Stimulated activated CD8-positive, alpha-beta memory T cell treated with anti-CD3 and anti-CD28 coated beads, Interleukin-7, amount 100 ng/mL, for 48 hours (primary cell): ENCODE data around the gene NEK1.
"Not testable (repeated sequence)": the region's sequence is repeated elsewhere in the genome, so short reads cannot be mapped to it uniquely, and the experiment has no call there.

Experiments used
- DNase-seq, 2 donors: peaks; one replicate each; pipeline ENCODE4 v3.0.0-alpha.2; 2020; ENCODE audit warnings: low read depth in 1 of 2; ENCODE audit errors: extremely low read depth in 1 of 2

NEK1 gene

DNA sequence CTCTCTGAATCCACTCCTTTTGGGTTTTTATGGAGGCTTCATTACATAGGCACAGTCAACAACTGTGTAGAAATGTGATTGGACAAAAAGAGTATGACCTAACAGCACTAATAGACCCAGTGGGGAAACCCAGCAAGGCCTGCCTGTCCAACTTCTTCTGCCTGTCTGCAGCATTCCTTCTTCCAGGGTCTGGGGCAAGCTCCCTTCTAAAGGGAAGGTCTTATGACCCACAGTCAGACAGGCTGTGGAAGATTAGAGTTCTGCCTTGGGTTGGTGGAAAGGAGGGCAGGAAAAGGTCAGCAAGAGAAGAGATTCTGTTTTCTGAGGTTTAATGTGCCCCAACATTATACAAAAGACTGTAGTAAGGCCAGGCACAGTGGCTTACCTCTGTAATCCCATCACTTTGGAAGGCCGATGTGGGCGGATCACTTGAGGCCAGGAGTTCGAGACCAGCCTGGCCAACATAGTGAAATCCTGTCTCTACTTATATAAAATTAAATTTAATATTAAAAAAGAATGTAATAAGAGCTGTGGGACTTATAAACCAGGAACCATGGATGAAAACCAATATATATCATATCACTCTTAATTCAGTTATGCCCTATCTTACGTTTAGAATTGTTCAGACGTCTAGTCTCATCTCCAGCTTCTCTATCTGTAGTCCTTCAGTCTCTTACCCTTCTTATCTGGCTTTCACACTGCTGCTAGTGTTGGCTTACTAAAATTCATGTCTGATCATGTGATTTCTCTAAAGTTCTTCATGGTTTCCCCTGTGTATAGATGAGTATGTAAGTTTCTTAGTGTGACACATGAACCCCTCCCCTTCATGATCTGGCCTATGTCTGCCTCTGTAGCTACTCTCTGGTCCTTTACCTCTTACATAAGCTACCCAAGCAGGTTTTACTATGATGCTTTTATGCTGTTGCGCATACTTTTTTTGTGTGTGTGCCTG, 14.2 kb upstream of the NEK1 start:
- DNase-seq: no peak

- no peak for DNase-seq
Measured at GRCh38 chr4:169625886-169626285, 13.5 kb upstream of the NEK1 start.

DNA sequence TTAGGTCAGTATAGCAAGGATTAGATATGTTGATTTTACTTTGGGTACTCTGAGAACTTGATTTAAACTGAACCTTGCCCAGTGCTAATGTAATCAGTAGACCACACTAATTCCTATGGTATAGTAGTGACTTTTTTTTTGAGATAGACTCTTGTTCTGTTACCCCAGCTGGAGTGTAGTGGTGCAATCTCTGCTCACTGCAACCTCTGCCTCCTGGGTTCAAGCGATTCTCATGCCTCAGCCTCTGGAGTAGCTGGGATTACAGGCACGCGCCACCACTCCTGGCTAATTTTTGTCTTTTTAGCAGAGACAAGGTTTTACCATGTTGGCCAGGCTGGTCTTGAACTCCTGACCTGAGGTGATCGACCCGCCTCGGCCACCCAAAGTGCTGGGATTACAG, 11.6 kb upstream of the NEK1 start:
- not testable (repeated sequence) for DNase-seq

DNA sequence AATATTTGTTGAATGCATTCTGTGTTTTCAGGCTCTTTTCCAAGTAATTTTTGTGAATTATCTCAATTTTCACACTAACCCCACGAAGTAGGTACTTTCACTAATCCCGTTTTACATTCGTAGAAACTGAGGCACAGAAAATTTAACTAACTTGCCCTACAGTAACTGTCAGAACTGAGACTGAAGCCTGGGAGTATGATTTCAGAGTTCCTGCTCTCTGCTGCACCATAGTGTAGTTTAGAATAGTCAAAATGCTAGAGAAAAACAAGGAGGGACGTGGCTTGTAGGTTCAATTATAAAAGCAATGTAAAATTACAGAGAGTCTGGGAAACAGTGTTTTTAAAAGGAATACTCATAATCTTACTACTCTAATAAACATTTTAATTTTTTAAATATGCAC, 10.2 kb upstream of the NEK1 start:
- no peak for DNase-seq

DNA sequence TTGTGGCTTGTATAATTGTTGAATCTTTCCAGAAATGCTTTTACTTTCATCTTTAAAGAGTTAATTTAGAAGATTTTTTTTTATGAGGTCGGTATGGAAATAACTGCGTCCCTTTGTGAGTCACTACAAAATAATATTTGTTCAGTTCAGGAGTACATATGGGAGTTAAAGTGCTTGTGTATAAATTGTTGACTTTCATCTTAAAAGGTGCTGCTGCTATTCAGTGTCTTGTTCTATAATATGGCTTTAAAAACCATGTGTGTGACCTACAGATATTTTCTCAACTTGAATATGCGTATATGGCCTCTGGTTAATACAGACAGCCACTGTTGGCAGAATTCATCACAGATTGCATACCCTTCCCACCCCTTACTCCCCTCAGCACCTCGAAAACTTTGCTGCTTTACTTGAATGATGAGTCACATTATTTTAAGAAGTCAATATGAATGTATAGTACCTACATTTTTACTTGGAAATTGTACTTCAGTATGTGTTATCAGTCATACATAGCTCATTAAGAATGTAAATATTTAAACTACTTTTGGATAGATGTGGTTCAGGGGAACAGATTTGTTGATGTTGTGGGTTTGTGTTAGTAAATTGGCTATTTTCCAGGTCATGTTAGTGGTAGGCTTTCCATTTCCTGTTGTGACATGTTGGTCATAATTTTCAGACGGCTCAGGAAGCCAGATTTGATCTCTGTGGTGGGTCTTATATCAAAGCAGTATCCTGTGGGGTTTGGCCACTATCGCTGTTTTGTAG, 9.5 kb upstream of the NEK1 start:
- DNase-seq: no peak

GRCh38 chr4:169620880-169621248, 8.5 kb upstream of the NEK1 start:
- no peak for DNase-seq

DNA sequence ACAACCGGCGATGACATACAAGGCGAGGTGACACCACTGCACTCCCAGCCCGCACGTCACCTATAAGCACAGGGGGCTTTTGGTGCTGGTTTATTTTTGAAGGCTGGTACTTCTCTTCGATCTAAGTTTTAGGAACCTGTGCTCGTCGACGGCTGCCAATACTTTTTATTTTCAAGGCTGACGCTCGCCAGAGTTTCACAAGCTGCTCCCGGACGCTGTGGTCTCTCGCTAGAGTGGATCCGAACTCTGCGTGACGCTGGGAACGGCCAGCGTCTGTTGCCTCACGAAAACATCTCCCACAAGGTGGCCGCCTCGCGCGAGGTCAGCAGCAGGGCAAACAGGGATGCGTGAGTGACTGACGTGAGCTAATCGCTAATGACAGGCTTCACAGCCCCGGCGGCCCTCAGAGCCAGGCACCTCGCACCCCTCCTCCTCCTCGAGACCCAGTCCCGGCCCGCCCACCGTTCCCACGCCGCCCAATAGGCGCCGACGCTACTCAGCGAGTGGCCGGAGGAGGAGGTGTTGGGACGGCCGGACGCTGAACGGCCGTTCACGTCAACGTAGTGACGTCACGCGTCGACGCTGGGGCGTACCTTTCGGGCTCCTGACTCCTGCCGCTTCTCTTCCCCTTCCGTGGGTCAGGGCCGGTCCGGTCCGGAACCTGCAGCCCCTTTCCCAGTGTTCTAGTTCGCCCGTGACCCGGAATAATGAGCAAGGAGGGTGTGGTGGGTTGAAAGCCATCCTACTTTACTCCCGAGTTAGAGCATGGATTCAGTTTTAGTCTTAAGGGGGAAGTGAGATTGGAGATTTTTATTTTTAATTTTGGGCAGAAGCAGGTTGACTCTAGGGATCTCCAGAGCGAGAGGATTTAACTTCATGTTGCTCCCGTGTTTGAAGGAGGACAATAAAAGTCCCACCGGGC, 7.8 kb upstream of the NEK1 start, which contains the start of gene CLCN3:
CLCN3 (plus strand) TSS at position 621 of the 922 bp plus-strand sequence. CDS start 15,351 bp downstream, outside the sequence.
- DNase-seq: peak; percentile 89 to 94

GRCh38 chr4:169619518-169619957, 7.2 kb upstream of the NEK1 start:
- no peak for DNase-seq

DNA sequence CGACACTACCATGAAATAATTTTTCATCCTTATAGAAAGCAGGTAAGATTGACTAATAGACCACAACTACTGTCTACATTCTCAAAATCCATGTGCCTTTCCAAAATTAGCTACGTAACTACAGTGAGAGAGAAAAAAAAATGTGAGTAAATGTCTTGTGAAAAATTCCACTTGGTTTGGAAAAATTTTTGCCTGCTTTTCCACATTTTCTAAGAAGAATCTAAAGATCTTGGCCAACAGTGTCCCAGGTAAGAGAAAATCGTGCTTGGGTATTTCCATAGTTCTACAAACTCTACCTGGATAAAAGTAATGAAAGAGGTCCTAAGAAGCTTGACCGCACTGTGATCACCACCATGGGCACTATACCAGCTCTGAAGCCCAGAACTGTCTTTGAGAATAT, 6.6 kb upstream of the NEK1 start:
- DNase-seq: no peak

DNA sequence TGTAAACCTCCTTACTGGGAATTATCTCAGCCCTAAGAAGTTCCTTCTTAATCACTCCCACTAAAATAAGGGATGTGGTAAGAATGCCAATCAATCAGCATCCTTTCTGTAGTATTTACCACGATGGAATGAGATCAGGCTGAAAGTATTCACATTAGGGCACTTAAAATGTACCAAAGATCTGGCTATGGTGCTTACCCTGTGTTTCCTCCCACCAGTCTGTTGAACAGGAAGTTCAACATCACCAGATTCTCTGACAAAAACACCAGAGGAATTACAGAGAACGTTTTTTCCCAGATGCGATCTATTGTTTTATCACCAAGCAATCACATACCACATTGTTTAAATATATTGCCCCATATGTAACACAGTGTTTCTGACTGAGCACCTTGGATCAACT, 5.9 kb upstream of the NEK1 start:
- no peak for DNase-seq

GRCh38 chr4:169617306-169617705, 4.9 kb upstream of the NEK1 start:
- DNase-seq: no peak

DNA sequence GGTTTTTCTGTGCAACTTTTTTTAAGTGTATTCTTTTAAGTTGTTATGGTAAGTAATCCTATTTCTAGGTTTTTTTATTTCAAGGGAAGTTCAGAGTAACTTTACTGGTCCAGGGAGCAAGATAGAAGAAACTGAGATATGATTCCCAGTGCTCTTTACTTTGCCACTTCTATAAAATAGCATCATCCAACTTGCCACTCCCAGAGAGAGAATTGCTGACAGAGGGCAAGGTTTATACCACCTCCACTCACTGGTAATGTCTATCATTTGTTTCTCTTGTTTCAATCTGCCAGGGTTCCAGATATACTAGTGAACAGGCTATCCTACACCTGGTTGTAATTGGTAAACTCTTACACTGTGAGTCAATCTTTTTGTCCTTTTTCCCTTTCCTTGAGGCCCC, 4.5 kb upstream of the NEK1 start:
- no peak for DNase-seq

DNA sequence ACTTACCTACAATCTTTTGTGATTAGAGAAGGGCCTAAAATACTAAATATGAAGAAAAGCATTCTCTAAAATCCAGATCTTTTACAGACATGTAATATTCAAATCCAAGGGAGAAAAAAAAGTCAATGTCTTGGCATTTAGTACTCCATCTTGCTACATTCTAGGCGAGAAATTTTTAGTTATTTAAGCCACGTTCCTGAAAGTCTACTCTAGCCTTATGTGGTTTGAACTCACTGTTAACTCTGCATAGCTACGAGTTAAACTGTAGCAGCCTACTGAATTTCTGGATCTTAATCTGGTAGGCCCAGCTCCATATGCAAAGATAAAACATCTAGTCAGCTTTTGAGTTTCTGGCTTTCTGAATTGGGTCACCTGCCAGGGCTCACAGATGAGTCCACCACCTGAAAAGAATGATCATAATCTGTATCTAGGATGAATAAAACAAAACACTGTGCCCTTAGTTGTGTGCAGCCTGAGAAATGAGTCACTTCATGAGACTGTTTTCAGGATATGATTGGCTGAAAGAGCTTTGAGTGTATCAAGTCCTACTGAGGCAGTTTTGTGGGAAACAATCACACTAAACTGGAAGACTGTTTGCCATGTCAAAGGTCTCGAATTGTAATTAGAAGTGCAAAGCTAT, 3.2 kb upstream of the NEK1 start:
- no peak for DNase-seq

DNA sequence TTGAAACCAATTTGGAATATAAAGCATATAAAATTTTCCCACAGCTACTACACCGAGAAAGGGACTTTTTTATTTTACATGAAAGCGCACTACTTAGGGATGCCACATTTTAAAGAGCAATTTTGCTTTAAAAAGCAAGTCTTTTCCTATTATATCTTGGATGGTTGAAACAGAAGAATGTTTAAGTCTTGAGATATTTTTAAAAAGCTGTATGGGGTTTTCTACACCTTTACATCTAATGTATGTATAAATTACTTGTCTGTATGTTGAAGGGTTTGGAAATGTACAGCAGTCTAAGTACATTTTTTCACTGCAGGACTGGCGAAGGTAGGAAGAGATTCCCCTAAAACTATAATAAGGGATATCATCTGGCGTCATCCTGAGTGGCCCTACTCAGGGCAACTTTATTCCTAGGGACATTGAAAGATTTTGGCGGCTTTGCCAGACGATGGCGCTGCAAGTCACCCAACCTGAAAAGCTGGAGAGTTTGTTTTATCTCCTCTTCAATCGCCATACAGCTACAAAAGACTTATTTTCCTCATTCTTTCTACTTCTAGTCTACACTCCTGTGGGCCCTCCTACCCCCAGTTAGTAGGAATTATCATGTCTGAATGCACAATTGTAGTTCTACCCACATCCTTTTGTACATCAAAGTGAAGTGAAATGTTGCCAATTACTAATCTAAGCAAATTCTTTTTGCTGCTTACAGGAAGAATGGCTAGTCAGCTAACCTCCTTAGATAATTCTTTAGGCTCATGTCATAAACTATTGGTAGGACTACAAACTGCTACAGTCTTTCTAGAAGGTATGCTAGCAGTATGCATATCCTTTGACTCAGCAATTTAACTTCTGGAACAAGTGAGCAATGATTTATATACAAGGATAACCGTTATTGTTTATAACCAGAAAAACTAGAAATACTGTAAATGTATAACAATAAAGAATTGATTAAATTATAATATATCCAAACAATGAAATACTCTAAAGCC, 782 bp upstream of the NEK1 start:
- DNase-seq: no peak

- DNase-seq: no peak
Measured at GRCh38 chr4:169611157-169611556, 1.2 kb downstream of the NEK1 start.

- no peak for DNase-seq
Measured at GRCh38 chr4:169604903-169605331, 7.5 kb downstream of the NEK1 start.

GRCh38 chr4:169604131-169604900, 8.1 kb downstream of the NEK1 start:
- DNase-seq: no peak

DNA sequence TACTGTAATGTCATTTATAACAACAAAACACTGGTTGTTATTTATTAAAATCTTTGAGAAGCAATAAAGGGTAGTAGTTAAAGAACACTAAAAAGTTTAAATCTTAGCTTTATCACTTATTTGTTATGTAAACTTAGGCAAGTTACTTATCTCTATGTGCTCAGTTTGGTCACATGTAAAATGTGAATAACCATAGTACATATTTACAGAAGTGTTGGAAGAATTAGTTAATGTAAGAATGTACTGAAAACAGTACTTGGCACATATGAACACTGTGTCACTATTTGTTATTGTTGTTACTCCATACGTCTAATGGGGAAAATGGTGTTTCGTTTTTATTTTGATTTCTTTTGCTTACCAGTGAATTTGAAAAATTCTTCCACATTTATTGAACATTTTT, 9.1 kb downstream of the NEK1 start:
- no peak for DNase-seq
